Tongue (tissue), 2 donors: Measurements from ENCODE around the gene CDH18. TPM values are rescaled to one million over a fixed set of nuclear protein-coding genes. Genes with fewer than 3 reads are reported as not detected.
A peak's percentile ranks its signal among the peaks of the same experiment; 100 is the strongest.

Experiments used
- DNase-seq: peaks from one replicate; pipeline ENCODE4 v3.0.0-alpha.2; 2015
- total RNA-seq: library from RNA; depleted of rRNA; stranded (reverse); fragments of >200 nt; gene quantifications from one replicate; pipeline ENCODE4 v1.2.3, GENCODE V29; 2014

CDH18 gene
- total RNA-seq, 1 donor from 2014 or later = 0.62 TPM

GRCh38 chr5:19733612-19734495 is 254.1 kb downstream of the CDH18 start:
- DNase-seq = no peak

GRCh38 chr5:19728571-19728970 is 259.4 kb downstream of the CDH18 start:
- DNase-seq = peak; percentile 7

DNA sequence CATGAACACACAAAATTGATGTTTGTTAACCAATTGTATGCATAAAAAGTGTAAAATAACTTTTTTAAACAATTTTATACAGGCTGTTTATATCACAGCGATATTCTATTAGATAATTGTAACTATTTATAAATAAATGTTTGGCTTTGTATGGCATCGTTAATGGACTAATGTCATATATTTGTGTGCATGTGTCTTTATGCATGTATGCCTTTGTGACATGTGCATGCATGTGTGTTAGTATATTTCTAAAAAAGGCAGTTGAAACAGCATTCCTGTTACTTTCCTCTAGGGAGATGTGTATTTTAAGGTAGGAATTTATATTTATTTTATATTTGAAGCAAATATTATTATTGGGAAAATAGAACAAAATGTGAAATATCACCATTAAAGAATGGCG is 268.9 kb downstream of the CDH18 start:
- no peak for DNase-seq

GRCh38 chr5:19713740-19714139 is 274.3 kb downstream of the CDH18 start:
- no peak for DNase-seq

DNA sequence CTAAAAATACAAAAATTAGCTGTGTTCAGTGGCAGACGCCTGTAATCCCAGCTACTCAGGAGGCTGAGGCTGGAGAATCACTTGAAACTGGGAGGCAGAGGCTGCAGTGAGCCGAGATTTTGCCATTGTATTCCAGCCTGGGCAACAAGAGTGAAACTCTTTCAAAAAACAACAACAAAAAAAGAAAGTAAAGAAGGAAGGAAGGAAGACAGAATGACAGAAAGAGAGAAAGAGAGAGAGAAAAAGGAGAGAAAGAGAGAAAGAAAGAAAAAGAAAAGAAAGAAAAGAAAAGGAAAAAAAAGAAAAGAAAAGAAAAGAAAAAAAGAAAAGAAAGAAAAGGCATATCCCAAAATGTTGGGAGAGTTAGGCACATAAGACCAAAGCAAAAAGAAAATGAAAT is 278.6 kb downstream of the CDH18 start:
- no peak for DNase-seq

DNA sequence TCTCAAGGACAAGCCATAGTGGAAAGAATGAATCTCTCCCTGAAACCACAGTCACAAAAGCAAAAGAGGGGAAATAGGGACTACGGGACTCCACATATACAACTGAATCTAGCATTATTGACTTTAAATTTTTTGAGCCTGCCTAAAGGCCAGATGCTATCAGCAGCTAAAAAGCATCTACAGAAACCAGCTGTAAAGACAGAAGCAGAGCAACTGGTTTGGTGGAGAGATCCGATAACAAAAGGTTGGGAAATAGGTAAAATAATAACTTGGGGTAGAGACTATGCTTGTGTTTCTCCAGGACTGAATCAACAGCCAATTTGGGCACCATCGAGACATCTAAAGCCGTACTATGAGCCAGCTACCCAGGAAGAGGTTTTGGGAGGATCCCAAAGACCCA is 281.2 kb downstream of the CDH18 start:
- no peak for DNase-seq

GRCh38 chr5:19701731-19702130 is 286.3 kb downstream of the CDH18 start:
- DNase-seq = no peak

GRCh38 chr5:19694949-19695611 is 292.9 kb downstream of the CDH18 start:
- DNase-seq = no peak

GRCh38 chr5:19690978-19691377 is 297.0 kb downstream of the CDH18 start:
- DNase-seq = no peak

DNA sequence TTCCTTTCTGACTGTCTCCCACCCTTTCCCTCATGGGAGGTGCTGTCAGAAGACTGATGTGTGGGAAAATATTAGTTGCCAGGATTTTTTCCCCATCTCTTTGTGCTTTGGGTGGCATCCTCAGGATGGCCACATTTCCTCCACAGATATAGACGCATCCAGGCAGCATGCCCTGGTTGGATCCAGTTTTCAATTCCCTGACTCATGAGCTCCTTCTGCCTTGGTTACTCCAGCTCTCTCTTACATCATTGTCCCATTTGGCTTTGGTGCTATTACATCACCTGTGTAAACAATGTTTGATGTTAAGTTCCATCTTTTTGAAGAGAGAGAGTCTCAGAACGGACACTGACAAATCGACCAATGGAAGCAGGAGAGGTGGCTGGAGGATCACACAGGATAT is 302.5 kb downstream of the CDH18 start:
- no peak for DNase-seq

GRCh38 chr5:19676895-19677294 is 311.1 kb downstream of the CDH18 start:
- DNase-seq = no peak

DNA sequence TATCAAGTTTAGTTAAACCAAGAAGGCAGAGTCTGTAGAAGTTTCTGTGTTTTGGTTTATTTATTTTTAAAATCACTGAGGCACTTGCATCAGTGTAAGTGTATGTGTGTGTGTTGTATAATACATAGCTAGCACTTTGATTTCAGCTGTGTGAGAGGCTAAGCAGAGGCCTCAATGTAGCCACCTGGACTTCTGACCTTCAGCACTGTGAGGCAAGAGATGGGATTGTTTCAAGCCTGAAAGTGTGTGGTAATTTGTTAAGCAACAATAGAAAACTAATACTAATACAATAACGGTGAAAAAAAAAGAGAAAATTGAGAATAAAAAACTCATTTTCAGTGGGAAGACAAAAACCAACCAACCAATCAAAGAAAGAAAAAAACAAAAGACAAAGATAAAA is 327.3 kb downstream of the CDH18 start:
- DNase-seq = no peak

GRCh38 chr5:19655627-19656026 is 332.4 kb downstream of the CDH18 start:
- no peak for DNase-seq

DNA sequence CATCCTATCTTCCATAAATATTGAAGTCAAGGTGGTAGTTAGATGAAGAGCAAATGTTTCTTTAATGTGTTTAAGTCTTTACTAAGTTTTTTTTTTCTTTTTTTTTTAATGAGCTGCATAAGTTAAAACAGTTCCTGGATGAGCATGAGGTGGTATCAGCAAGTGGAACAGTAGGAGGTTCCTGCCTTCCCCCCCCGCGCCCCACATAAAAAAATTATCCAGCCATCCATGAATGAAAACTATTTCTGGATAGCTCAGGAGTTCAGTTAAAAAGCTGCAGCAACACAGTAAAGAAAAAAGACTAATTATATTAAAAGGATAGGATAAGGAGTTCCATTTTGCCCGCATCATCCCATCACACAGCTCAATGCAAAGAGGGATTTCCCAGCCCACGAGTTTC is 349.5 kb downstream of the CDH18 start:
- DNase-seq = no peak

DNA sequence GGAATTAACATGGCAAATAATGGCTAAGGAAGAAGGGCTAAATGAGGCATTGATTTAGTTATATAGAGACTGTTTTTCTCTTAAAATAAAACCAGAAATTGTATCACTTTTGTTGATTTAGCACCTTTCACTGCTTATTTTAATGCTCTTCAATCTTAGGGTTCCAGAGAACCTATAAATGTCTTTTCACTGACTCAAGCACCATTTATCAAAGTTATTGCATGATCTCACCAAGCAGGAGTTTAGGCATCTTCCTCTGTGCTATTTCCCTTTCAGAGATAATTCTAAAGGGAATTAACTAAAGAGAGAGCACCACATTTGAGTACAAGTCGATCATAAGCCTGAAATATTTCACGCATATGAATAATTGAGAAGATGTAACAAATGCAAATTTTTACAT is 357.1 kb downstream of the CDH18 start:
- no peak for DNase-seq

DNA sequence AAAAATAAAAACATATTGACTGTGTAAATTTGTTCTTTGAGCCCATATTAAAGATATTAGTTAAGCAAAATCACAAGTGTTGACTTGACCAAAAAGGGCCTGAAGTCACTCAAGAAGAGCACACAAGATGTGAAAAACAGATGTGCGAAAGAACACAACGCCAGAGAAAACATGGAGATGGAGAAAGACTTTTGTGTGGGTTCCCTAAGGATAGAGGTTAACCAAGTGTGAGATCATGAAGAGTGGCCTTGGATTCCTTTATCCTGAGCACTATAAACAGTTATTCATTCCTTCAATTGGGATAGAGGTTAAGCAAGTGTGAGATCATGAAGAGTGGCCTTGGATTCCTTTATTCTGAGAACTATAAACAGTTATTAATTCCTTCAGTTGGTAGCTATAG is 361.8 kb downstream of the CDH18 start:
- DNase-seq = peak; percentile 9

- no peak for DNase-seq
Measured at GRCh38 chr5:19625562-19625961, 362.4 kb downstream of the CDH18 start.

GRCh38 chr5:19619571-19619970 is 368.4 kb downstream of the CDH18 start:
- DNase-seq = no peak

DNA sequence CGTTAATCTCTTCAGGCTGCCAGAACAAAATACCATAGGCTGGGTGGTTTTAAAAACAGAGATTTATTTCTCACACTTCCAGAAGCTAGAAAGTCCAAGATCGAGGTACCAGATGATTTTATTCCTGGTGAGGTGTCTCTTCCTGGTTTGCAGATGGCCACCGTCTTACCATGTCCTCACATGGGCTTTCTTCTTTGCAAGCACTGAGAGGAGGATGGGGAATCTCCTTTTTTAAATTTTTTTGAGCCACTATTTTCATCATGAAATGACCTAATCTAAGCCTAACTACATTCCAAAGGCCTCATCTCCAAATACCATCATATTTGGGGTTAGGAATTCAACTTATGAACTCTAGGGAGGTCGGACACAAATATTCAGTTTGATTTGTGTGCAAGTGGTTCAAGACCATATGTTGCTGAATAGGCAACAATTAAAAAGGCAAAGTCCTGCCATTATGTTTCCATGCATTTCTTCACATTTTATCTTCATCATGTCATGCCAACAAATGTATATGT is 371.2 kb downstream of the CDH18 start:
- no peak for DNase-seq

- no peak for DNase-seq
Measured at GRCh38 chr5:19615661-19616060, 372.3 kb downstream of the CDH18 start.

GRCh38 chr5:19615071-19615470 is 372.9 kb downstream of the CDH18 start:
- DNase-seq = no peak

DNA sequence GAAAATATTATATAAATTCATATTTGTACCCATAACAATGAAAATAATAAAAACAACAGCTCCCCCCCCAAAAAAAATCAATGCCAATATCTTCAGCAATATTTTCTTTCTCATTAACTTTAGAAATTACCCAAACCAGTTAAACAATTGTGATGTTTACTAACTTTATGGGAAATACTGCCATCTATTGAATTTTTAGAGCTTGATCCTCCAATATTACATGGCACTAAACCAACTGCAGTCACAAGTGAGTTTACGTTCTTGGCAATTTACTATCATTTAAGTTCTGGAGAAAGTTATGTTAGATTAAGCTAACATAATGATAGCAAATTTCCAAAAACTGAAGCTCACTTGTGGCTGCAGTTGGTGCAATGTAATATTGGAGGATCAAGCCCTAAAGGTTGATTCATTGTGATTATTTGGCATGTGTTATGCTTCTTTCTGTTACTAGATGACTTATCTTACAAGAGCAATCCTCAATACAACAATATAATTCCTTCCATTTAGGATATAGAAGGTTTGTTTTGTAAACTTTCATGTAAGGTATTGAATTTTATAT is 379.5 kb downstream of the CDH18 start:
- peak; percentile 35 for DNase-seq

DNA sequence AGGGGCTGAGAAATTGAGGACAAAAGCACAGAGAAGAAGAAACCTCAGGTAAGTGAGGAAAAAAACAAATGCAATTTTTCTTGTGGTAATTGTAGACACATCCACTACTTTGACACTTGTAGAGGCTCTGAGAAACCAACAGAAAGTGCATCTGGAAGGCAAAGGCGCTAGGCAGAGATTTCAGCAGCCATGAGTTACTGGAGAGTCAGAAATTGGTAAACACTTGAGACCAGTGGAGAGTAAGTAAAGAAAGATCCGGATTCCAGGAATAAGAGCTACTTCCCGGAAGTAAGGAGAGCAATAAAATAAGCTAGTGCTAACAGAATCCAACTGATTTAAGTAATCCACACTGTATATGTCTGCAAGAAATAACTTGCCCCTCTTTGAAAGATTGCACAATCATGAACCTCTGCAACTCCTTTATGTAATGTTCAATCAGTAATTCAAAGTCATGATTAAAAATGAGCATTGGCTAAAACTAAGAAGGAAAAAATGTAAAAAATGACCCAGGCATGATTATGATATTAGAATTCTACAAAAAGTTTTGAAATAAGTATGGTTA is 382.1 kb downstream of the CDH18 start:
- DNase-seq = no peak
